Fibroblast of mammary gland (primary cell): Measurements from ENCODE around the gene OR4K5.
"Not testable (repeated sequence)": the region's sequence is repeated elsewhere in the genome, so short reads cannot be mapped to it uniquely, and the experiment has no call there.

Experiments used
- DNase-seq: peaks from one replicate; pipeline ENCODE4 v3.0.0-alpha.2; 2010; ENCODE audit warnings: low read depth
- H3K4me3 ChIP-seq: 2 replicates; pipeline ENCODE4 v1.5.1; 2011; ENCODE audit warnings: low read depth, mild to moderate bottlenecking, low read length, moderate library complexity; ENCODE audit not compliant: control insufficient read depth
- CTCF ChIP-seq: conservative IDR thresholded peaks from 2 replicates; pipeline ENCODE4 v1.5.1; 2011; ENCODE audit warnings: low read depth, low read length, inconsistent platforms; ENCODE audit not compliant: control insufficient read depth, insufficient read depth

Gene OR4K5

GRCh38 chr14:19930617-19931016 is 10.2 kb downstream of the OR4K5 start, which contains the start of gene OR4K1:
TSS of gene OR4K1 (plus strand) at chr14:19930917. CDS start at chr14:19935667, 4,750 bp downstream.
- no peak for DNase-seq
- no peak for TF ChIP-seq CTCF
- H3K4me3 ChIP-seq, result no peak within 1 kb of the TSS

- DNase-seq, result no peak
- H3K4me3 ChIP-seq, result no peak overlapping the region
- TF ChIP-seq CTCF, result no peak
These were observed 21.3 kb downstream of the OR4K5 start for GRCh38 chr14:19941668-19942067.

DNA sequence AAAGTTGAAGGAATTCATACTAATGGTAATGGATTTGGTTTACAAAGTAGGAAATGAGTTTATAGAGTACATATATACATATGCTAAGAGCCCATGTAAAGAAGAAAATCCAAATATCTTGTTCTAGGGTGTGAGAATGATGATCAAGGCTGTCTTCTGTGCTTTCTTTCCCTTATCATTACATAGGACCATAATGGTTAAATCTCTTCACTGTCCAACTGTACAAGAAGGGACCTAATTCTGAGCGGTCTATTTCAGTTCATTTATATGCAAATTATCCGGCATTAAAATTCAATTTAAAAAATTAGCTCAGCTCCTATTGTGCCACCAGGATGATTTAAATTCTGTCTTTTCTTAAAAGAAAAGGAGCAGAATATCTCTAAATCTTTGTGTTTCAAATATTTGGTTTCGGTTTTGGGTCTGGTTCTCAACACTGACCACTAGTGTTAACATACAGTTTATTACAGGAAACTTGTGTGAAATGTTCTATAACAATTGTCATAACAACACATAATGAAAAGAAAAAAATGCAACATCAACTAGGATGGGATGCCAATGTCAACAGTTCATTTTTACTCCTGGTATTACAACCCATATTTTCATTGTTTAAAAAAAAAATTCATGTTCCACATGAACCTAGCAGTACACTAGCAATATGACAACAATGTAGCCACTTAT is 27.1 kb downstream of the OR4K5 start:
- no peak for TF ChIP-seq CTCF
- DNase-seq, result no peak

DNA sequence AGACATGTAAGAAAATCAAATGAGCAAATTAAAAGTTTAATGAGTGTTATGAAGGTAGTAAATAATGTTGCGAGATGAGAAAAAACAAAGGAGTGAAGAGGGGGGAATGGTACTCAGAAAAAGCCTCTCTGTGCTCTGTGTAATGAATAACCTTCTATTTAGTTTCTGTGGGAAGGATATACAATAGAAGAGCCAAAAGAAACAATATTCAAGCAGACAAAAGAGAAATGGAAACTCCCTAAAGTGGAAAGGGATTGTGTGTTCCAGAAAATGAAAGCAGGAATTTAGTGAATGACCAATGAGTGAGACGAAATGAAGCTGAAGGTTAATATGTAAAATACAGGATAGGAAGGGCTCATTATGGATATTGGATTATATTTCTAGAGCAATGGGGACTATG is 28.8 kb downstream of the OR4K5 start:
- no peak for TF ChIP-seq CTCF
- no peak overlapping the region for H3K4me3 ChIP-seq
- DNase-seq, result no peak

More for the DNA sequence above, 27.1 kb downstream of the OR4K5 start:
- H3K4me3 ChIP-seq, result no peak overlapping the region

DNA sequence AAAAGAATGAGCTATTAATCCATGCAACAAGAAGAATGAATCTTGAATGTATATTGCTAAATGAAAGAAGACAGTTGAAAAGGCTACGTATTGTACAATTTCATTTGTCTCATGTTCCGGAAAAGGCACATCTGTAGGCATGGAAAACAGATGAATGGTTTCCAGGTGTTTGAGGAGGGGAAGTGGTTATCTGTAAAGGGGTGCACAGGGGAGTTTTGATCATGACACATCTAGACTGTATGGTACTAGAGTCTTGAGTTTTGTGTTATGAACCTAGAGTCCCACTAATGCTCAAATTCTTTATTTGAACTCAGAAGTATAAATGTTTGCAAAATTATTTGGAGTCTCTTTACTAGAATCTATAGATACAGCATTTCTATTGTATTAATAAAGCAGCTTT is 49.3 kb downstream of the OR4K5 start:
- H3K4me3 ChIP-seq, result not testable (repeated sequence)

More for the DNA sequence above, 49.3 kb downstream of the OR4K5 start:
- DNase-seq, result not testable (repeated sequence)
